Neutrophil (primary cell): ENCODE data around the gene HEYL.
A peak's percentile ranks its signal among the peaks of the same experiment; 100 is the strongest.

Experiments
- H3K27ac ChIP-seq: fragments of 200-600 bp; sonication (generic); 2 replicates; pipeline ENCODE4 v1.5.1; 2016; ENCODE audit warnings: mild to moderate bottlenecking, moderate library complexity
- H3K27me3 ChIP-seq: fragments of 200-600 bp; sonication (generic); 2 replicates; pipeline ENCODE4 v1.6.0; 2016; ENCODE audit warnings: mild to moderate bottlenecking
- H3K36me3 ChIP-seq: fragments of 200-600 bp; sonication (generic); 2 replicates; pipeline ENCODE4 v1.5.1; 2017
- H3K4me1 ChIP-seq, 2 experiments: fragments of 200-600 bp in 1 of 2; sonication (generic) in 1 of 2; 1 replicate in 1 of 2; 2 replicates in 1 of 2; pipeline versions ENCODE4 v1.5.1 to v1.6.1; 2013 to 2016; ENCODE audit warnings: low read depth in 1 of 2, low read length in 1 of 2, mild to moderate bottlenecking in 1 of 2, moderate library complexity in 1 of 2; ENCODE audit not compliant: control insufficient read depth in 1 of 2, insufficient read depth in 1 of 2
- H3K4me3 ChIP-seq, 2 experiments: fragments of 200-600 bp in 1 of 2; sonication (generic) in 1 of 2; 1 replicate in 1 of 2; 2 replicates in 1 of 2; pipeline ENCODE4 v1.5.1; 2013 to 2016; ENCODE audit warnings: low read depth in 1 of 2, low read length in 1 of 2, mild to moderate bottlenecking in 1 of 2, moderate library complexity in 1 of 2
- H3K9me3 ChIP-seq: fragments of 200-600 bp; sonication (generic); 2 replicates; pipeline ENCODE4 v1.5.1; 2016
- TF ChIP-seq, protein P1 (sequence below): fragments of 200-600 bp; sonication (generic); IDR thresholded peaks from 2 replicates; pipeline ENCODE4 v1.5.1; 2016; ENCODE audit warnings: antibody characterized with exemption

The HEYL gene

DNA sequence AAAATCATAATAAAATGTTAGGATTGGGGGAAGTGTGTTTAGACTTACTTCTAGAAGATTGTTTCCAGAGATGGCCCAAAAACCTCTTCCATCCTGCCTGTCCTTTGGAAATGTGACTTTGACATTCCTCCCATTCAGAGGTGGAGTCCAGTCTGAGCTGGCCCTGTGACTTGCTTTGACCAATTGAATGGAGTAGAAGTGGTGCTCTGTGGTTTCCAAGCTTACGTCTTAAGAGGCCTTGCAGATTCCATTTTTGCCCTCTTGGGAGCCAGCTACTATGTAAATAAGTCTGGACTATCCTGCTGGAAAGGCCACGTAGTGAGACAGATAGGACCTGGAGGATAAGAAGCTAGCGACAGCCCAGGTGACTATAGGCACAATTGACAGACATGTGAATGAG lies 33.8 kb upstream of the HEYL start:
- H3K27me3 ChIP-seq, result peaks cover 71% of the 10 kb centered on the region

DNA sequence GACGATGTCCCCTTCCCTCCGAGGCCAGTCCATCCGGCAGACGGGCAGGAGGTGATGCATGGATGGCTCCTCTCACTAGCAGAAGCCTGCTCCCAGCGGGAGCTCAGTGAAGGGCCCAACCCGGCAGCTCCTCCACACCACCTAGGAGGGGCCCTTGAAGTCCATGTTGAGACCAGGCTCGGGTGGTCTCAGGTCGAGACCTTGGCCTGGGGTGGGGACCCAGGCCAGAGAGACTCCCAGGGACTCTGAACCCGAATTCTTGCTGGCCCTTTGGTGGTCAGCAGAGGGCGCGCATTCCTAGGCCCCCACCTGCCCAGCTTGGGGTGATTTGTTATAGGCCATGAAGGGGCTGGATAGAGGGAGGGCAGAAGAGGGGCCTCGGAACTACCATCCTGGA lies 33.1 kb upstream of the HEYL start:
- H3K4me3 ChIP-seq, result peak overlapping the region in 1 of 2 experiments; percentile 30
- peaks cover 77% of the 10 kb centered on the region for H3K27me3 ChIP-seq
- no peaks in the 10 kb centered on the region for H3K36me3 ChIP-seq
- peaks cover 19 to 24% of the 10 kb centered on the region in 2 experiments for H3K4me1 ChIP-seq
- peaks cover 3% of the 10 kb centered on the region for H3K9me3 ChIP-seq
- TF ChIP-seq, protein P1, sequence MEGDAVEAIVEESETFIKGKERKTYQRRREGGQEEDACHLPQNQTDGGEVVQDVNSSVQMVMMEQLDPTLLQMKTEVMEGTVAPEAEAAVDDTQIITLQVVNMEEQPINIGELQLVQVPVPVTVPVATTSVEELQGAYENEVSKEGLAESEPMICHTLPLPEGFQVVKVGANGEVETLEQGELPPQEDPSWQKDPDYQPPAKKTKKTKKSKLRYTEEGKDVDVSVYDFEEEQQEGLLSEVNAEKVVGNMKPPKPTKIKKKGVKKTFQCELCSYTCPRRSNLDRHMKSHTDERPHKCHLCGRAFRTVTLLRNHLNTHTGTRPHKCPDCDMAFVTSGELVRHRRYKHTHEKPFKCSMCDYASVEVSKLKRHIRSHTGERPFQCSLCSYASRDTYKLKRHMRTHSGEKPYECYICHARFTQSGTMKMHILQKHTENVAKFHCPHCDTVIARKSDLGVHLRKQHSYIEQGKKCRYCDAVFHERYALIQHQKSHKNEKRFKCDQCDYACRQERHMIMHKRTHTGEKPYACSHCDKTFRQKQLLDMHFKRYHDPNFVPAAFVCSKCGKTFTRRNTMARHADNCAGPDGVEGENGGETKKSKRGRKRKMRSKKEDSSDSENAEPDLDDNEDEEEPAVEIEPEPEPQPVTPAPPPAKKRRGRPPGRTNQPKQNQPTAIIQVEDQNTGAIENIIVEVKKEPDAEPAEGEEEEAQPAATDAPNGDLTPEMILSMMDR, result no peak
- no peak overlapping the region for H3K27ac ChIP-seq

More for the DNA sequence above, 33.8 kb upstream of the HEYL start:
- TF ChIP-seq, protein P1, result no peak
- Histone ChIP-seq H3K9me3 (peaks cover 3% of the 10 kb centered on the region), H3K4me3 (no peak overlapping the region), H3K4me1 (peaks cover 19 to 24% of the 10 kb centered on the region in 2 experiments), H3K36me3 (no peaks in the 10 kb centered on the region), H3K27ac (no peak overlapping the region)

DNA sequence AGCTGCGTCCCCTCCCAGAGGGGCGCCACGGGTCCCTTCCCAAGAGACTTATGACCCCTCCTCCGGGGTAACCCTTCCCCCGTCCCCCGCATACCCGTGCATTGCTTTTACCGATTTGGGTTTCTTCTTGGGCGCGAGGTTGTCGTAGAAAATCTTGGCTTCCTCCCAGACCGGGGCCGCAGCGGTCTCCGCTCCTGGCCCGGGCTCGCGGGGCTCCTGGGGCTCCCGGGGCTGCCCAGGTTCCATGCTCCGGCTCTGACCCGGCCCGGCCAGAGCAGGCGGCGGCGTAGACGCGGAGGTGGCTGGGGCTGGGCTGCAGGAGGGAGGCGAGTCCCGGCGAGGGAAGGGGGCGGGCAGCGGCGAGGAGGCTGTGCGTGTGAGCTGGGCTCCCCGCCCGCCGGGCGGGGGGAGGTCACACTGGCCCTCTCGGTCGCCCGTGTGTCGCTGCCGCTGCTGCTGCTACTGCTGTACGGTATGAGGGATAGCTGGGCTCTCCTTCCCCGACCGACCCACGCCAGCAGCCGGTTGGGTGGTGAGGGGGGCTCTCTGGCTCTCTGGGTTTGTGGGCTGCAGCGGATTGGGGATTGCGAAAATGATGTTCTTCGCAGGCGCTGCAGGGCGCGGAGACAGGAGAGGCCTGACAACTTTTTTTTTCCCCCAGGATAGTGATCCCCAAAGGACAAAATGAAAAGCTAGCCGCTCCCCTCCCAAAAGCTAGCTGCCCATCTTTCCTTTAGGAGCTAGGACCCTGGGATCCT lies 32.5 kb upstream of the HEYL start, which contains the start of gene NT5C1A:
TSS of gene NT5C1A (minus strand) at position 315 of the 758 bp plus-strand sequence. CDS start at position 246, 69 bp downstream.
- Histone ChIP-seq H3K27ac (no peak within 1 kb of the TSS), H3K27me3 (peaks cover 83% of the 10 kb centered on the region), H3K9me3 (peaks cover 3% of the 10 kb centered on the region), H3K4me3 (peak within 1 kb of the TSS in 1 of 2 experiments; percentile 30), H3K36me3 (no peaks in the 10 kb centered on the region), H3K4me1 (peaks cover 15 to 20% of the 10 kb centered on the region in 2 experiments)
- TF ChIP-seq, protein P1, result no peak

DNA sequence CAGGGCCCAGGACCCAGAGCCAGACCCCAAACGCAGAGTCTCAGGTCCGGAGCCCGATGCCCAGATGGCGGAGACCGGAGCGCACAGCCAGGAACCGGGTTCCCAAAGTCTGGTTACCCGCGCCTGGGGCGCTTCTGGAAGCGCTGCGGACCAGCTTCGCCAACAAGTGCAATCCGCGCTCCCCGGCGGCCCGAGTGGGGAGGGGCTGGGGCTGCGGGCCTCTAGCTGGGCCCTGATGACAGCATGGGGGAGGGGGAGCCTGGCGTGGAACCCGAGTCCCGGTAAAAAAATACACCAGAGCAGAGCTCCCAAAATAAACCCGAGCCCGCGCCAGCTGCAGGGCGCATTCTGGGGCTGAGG lies 32.0 kb upstream of the HEYL start:
- peaks cover 3% of the 10 kb centered on the region for H3K9me3 ChIP-seq
- peaks cover 87% of the 10 kb centered on the region for H3K27me3 ChIP-seq
- TF ChIP-seq, protein P1, result no peak
- H3K4me3 ChIP-seq, result peak overlapping the region in 1 of 2 experiments; percentile 30
- H3K36me3 ChIP-seq, result no peaks in the 10 kb centered on the region
- peaks cover 9 to 14% of the 10 kb centered on the region in 2 experiments for H3K4me1 ChIP-seq
- H3K27ac ChIP-seq, result no peak overlapping the region

DNA sequence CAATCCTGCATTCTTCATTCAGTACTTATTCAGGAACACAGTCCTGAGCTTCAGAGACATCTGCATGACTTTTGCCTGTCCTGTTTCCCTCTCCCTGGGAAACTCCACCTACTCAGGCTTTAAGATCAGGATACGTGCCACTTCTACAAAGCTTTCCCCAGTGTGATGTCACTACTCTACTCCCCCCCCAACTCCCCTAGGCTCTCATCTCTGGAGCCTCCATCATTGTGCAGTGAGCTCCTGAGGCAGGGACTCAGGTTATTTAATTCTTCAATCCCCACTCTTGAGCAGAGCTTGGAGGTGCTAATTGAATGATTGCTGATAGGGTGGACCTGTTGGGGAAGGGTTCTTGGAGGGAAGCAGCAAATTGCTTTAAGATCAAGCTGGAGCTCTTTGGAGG lies 31.2 kb upstream of the HEYL start:
- Histone ChIP-seq H3K36me3 (no peaks in the 10 kb centered on the region), H3K27ac (no peak overlapping the region), H3K9me3 (peaks cover 3% of the 10 kb centered on the region), H3K4me1 (peaks cover 9 to 14% of the 10 kb centered on the region in 2 experiments), H3K27me3 (peaks cover 93% of the 10 kb centered on the region), H3K4me3 (no peak overlapping the region)
- TF ChIP-seq, protein P1, result no peak
